Endometrial microvascular endothelial cells (primary cell): ENCODE measurements around the gene MSH4. TPM values are rescaled to one million over a fixed set of nuclear protein-coding genes. Genes with fewer than 3 reads are reported as not detected.
"Not testable (repeated sequence)": the region's sequence is repeated elsewhere in the genome, so short reads cannot be mapped to it uniquely, and the experiment has no call there.

ENCODE experiments used
- in situ Hi-C: cut with HindIII; loops from 2 replicates; pipeline ENCODE4 v1.10.0; 2017; ENCODE audit warnings: low sequenced_read_pairs, low pct_unique_long_range_greater_than_20kb; ENCODE audit errors: inconsistent ontology term
- total RNA-seq: library from RNA; depleted of rRNA; stranded (reverse); fragments of >200 nt; gene quantifications from one replicate; pipeline ENCODE4 v1.2.3, GENCODE V29; 2015; ENCODE audit errors: inconsistent ontology term

The MSH4 gene
- total RNA-seq, 1 donor from 2014 or later: not detected

DNA sequence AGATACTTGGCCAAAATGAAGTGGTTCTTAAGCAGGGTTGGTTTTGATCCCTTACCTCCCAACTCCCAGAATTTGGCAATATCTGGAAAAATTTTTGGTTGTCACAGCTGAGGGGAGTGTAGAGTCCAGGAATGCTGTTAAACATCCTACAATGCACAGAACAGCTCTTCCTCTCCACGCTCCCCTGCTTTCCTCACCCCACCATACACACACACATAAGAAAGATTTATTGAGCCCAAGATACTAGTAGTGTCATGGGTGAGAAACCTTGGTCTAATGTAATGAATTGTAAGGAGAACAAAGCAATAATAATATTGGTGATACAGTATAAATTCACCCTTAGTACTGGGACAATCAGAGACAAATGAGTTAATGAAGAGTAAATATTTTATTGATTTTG is 87.8 kb downstream of the MSH4 start:
- in situ Hi-C loops: no loop called here

DNA sequence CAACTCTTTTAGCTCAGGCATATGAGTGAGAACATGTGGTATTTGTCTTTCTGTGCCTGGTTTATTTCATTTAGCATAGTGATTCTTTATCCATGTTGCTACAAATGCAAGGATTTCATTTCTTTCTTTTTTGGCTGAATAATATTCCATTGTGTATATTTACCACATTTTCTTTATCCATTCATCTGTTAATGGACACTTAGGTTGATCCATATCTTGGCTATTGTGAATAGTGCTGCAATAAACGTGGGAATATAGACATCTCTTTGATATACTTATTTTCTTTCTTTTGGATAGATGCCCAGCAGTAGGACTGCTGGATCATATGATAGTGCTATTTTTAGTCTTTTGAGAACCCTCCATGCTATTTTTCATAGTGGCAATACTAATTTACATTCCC is 104.7 kb downstream of the MSH4 start:
- in situ Hi-C loops: no loop called here

DNA sequence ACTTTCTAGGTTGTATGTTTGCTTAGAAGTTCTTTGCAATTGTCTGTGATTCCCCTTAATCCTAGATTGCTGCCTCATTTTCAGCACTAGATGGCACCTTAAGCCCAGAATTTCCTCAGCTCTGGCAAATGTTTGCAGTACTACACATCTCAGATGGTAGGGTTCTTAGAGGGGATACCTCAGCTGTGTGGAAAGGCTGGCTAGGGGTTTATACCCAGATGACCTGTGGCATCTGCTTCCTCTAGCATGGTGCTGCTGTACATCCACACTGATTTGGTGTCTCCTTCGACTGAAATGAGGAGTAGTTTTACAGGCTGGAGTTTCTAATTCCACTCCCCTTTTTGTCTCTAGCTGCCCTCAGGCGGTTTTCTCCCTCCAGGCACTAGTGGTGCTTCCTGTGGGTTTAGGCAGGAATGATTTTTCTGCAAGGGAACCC is 112.1 kb downstream of the MSH4 start:
- in situ Hi-C loops: no loop called here

DNA sequence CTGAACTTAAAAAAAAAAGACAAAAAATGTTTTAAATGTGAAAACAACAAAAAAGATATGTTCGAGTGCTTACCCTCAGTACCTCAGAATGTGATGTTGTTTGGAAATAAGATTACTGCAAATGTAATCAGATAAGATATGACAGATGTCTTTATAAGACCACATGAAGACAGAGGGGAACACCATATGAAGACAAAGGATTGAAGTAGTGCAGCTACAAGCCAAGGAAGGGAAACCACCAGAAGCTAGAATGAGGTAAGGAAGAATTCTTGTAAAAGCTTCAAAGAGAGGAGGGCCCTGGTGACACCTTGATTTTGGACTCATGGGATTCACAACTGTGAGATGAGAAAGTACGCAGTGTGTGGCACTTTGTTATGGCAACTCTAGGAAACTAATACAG is 120.2 kb downstream of the MSH4 start:
- in situ Hi-C loops: no loop called here

- in situ Hi-C loops: no loop called here
These were observed 126.0 kb downstream of the MSH4 start for GRCh38 chr1:75922698-75923097.

DNA sequence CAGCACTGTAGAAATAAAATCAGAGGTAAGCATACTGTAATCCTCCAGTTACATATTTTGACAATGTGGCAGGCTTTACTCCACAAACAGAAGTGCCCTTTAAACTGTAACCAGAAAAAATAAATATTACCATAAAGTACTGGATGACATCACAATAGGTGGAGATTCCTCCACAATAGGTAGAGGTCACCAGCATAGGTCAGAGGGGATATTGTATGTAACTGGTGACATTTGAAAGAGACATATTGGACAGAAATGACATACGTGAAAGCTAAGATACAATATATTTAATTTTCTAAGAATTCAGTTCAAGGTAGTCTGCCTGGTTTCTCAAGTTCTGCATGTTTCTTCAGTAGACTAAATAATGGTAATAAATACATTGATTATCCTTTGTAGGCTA is 135.6 kb downstream of the MSH4 start, which contains the start of gene ASB17:
Gene ASB17 (minus strand): TSS at position 101 of the 400 bp plus-strand sequence. CDS start 113 bp downstream, outside the sequence.
- in situ Hi-C loops: no loop called here

DNA sequence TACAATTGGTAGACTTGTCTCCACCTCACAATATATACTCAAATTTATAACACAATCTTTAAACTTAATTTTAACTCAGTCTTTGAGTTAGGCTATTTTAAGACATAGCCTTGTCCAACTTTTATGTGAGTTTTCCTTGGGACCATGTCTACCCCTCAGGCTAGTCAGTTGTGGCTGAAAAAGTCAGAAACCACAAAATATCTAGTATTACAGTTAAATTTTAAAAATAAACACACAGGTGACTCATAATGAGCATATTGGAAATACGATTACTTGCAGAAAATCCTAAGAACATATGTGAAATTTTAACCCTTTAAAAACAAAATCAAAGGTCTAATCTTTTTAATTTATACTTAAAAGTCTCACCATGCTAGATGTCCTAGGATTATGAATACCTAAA is 140.4 kb downstream of the MSH4 start:
- in situ Hi-C loops: no loop called here

DNA sequence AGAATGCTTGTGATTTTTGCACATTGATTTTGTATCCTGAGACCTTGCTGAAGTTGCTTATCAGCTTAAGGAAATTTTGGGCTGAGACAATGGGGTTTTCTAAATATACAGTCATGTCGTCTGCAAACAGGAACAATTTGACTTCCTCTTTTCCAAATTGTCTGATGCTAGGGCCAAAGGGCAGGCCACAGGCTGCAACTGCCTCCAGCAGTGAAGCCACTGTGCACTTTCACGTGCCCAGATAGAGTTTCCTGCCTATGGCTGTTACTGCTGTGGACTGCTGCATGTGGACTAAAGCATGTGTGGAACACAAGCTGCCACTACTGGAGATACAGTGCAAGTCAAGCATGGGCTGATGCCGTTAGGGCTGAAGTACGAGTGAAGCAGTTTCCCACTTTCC is 146.4 kb downstream of the MSH4 start:
- in situ Hi-C loops: not testable (repeated sequence)

DNA sequence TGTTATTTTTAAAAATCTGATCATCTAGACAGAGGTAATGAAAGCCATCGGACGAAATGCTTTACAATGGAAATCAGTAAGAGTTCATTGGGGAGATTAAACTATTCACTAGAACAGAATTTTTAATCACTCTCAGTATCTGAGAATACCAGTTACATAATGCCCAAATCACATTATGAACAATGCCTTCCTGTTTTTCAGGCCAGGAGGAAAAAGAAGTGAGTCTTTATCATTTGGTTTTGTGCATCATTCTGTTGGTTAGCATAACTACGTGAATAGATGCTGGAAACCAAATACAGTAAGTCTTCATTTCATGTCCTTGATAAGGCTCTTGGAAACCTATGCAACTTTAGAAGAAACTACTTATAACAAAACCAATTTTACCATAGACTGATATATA is 153.5 kb downstream of the MSH4 start:
- in situ Hi-C loops: no loop called here

GRCh38 chr1:75952016-75952415 is 155.3 kb downstream of the MSH4 start:
- in situ Hi-C loops: no loop called here

- in situ Hi-C loops: no loop called here
These were observed 156.8 kb downstream of the MSH4 start for GRCh38 chr1:75953461-75953860.

GRCh38 chr1:75954586-75954985 is 157.9 kb downstream of the MSH4 start:
- in situ Hi-C loops: no loop called here

Other genes starting within 250 kb of the MSH4 start
- gene SLC44A5, start 185.8 kb upstream of the MSH4 start, total RNA-seq: 1.4 TPM
- 24.9 TPM for gene ACADM, start 72.2 kb upstream of the MSH4 start, total RNA-seq
- 63.0 TPM for gene RABGGTB, start 10.6 kb upstream of the MSH4 start, total RNA-seq
- gene ASB17, start 135.5 kb downstream of the MSH4 start, total RNA-seq: not detected